DMS79 (cell line): Measurements from ENCODE around the gene MBLAC1.
"Not testable (repeated sequence)": the region's sequence is repeated elsewhere in the genome, so short reads cannot be mapped to it uniquely, and the experiment has no call there.

Experiments
- DNase-seq: peaks from one replicate; lab custom pipeline; 2025; lab: John Stamatoyannopoulos, UW

MBLAC1 gene

GRCh38 chr7:100122568-100122967 is 4.2 kb upstream of the MBLAC1 start:
- no peak for DNase-seq

- no peak for DNase-seq
Observed at GRCh38 chr7:100124301-100125230, 2.2 kb upstream of the MBLAC1 start.

GRCh38 chr7:100126239-100126930 is 382 bp upstream of the MBLAC1 start:
- DNase-seq: no peak

- peak; percentile 31 for DNase-seq
Observed at GRCh38 chr7:100127866-100128636, 1.3 kb downstream of the MBLAC1 start.

GRCh38 chr7:100128637-100128963 is 1.8 kb downstream of the MBLAC1 start:
- no peak for DNase-seq

GRCh38 chr7:100130220-100130607 is 3.4 kb downstream of the MBLAC1 start:
- DNase-seq: not testable (repeated sequence)

GRCh38 chr7:100130608-100131453 is 4.1 kb downstream of the MBLAC1 start:
- DNase-seq: peak; percentile 54

- DNase-seq: no peak
Observed at GRCh38 chr7:100132126-100132525, 5.4 kb downstream of the MBLAC1 start.

- peak; percentile 37 for DNase-seq
Observed at GRCh38 chr7:100132697-100133151, 6.0 kb downstream of the MBLAC1 start.

- no peak for DNase-seq
Observed at GRCh38 chr7:100137851-100138760, 11.3 kb downstream of the MBLAC1 start.

GRCh38 chr7:100141555-100141949 is 14.8 kb downstream of the MBLAC1 start:
- no peak for DNase-seq

- no peak for DNase-seq
Observed at GRCh38 chr7:100142461-100142860, 15.7 kb downstream of the MBLAC1 start.

GRCh38 chr7:100146350-100146749 is 19.6 kb downstream of the MBLAC1 start:
- not testable (repeated sequence) for DNase-seq

GRCh38 chr7:100147278-100147677 is 20.5 kb downstream of the MBLAC1 start:
- DNase-seq: no peak

GRCh38 chr7:100148225-100148558 is 21.4 kb downstream of the MBLAC1 start:
- no peak for DNase-seq

- DNase-seq: peak; percentile 97
Observed at GRCh38 chr7:100148559-100149328, 22.0 kb downstream of the MBLAC1 start, which contains the start of gene LAMTOR4. Gene LAMTOR4 (plus strand): TSS chr7:100148918. CDS start chr7:100148973, 55 bp downstream.

- no peak for DNase-seq
Observed at GRCh38 chr7:100152404-100152803, 25.6 kb downstream of the MBLAC1 start.

GRCh38 chr7:100152937-100153666 is 26.3 kb downstream of the MBLAC1 start:
- DNase-seq: no peak
